ENCODE data around the gene GIGYF2.
"Not testable (repeated sequence)": the region's sequence is repeated elsewhere in the genome, so short reads cannot be mapped to it uniquely, and the experiment has no call there.

The GIGYF2 gene

DNA sequence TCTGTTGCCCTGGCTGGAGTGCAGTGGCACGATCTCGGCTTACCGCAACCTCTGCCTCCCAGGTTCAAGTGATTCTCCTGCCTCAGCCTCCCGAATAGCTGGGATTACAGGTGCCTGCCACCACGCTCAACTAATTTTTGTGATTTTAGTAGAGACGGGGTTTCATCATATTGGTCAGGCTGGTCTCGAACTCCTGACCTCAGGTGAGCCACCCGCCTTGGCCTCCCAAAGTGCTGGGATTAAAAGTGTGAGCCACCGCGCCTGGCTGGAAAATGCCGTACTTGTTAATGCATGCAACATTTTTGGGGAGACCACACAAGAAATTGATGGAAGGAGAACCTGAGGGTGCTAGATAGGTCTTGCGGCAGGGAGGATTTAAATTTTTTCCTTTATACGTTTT, 6.0 kb upstream of the GIGYF2 start:
- DNase-seq: not testable (repeated sequence)

DNA sequence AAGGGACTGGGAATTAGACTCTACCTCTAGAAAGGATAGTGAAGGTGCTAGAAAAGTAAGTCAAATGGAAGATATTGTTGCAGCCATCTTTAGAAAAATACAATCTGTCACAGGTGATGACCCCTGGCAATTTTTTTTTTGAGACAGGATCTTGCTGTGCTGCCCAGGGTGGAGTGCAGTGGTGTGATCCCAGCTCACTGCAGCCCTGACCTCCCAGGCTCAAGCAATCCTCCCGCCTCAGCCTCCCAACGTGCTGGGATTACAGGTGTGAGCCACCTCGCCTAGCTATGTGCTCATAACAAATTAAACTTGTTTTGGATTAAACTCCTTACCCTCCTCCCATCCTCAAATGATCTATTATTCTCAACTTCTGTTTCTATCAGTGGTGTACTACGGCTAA, 3.8 kb upstream of the GIGYF2 start:
- no peak for DNase-seq

DNA sequence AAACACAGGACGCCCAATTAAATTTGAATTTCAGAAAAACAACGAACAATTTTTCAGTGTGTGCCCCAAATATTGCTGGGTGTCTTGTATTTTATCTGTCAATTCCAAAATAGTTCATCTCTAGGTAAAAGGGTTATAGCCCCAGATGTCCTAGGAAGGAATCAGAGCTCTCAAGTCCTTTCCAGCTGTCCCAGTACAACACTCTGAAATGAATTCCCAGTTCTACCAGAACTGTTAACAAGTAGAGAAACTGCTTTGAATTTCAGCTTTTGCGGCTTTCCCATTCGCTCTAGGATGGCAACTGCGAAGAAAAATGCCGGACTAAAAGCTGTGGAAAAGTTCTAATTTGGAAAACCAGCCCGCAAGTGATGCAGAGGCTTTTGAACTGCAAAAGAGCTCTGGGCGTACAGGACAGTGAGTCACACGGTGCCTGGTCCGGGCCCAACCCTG, 497 bp upstream of the GIGYF2 start:
- DNase-seq: no peak

DNA sequence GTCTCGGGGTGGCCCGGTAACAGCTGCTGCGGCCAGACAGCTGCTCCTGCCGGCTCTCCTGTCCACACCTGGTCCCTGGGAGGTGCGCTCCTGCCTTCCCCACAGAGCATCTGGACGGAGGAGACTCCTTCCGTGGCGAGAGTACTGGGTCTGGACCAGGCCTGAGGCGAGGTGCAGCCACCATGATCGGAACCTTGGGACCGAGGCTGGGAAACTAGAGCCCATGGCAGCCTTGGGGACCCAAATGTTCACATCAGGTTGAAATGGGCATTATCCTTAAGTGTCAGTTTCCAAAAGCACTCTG, 628 bp downstream of the GIGYF2 start:
- DNase-seq: peak; percentile 69

DNA sequence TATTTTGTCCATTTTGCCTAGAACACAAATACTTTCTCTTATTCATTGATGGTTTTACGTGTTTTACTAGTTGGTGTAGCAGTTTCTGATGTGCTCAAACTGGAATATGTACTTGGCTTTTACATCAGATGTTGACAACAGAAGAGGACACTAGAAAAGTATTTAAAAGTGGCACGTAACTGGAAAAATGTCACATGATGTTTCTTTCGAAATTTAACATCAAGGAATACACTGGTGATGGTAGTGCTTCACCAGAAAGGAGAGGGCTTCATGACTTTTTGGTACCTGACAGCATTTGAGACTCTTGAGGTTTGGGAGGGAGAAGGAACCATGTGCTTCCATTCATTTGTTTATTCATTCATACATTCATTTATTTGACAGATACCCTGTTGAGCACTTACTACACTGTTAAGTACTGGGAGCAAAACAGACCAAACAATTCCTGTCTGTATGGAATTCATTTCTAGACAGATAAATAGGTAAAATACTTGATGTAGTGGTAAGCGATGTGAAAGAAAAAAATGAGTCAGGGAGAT, 1.5 kb downstream of the GIGYF2 start:
- no peak for DNase-seq

DNA sequence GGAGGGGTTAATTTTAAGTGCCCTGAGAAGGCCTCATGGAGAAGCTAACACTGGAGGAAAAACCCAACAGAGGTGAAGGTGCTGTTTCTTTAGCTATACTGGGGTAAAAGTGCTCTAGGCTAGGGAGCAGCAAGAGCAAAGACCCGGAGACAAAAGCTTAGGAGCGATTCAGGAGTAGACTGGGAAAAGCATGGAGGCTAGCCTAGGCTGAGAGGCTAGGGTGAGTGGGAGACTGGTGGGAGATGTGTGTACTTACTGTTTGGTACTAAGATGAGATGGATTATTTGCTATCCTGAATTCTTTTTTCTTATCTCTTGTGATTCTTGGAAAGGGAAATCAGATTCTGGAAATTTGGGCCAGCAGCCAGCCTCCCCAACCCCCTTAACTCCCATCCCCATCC, 2.0 kb downstream of the GIGYF2 start:
- no peak for DNase-seq

DNA sequence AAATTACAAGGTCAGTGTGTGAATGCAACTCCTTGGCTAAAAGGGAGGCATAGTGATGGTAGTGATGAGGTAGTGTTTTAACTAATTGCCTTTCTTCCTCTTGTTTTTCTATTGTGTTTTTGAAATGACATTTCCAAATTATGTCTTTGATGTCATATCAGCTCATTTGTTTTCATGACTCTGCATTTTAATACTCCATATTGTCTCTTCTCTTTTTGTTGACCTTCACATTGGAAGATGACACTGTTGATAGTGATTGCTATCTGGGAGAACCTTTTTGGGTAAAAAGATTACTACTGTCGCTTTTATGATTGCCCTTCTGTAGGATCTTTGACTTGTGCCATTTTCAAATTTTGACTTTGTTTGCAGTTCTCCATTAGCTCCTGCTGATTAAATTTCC, 3.0 kb downstream of the GIGYF2 start:
- DNase-seq: no peak

DNA sequence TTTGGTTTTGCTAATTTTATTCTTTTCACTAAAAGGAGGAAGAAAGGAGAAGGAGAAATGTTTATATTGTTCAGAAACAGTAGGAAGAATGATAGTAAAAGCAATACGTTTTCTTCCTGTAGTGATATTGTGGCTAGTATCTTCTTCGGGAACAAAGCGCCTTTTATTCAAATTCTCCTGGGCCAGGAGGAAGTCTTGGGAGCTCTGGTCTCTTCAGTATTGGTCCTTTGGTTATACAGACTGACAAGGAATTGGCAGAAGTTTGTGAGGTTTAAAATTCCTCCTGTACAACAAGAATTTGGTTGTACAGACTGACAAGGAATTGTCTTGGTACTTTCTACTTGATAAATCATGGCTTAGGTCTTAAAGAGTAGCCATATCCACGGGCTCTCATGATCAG, 9.9 kb downstream of the GIGYF2 start:
- no peak for DNase-seq

DNA sequence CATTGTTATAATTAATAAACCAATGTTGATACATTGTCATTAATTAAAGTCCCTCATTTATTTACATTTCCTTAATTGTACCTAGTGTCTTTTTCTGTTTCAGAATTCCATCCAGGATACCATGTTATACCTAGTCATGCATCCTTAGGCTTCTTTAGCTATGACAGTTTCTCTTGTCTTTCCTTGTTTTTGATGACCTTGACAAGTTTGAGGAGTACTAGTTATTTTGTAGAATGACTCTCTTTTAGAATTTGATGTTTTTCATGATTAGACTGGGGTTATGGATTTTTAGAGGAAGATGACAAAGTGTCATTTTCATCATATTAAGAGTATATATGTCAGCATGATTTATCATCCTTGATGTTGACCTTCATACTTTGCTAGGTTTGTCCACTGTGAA, 16.4 kb downstream of the GIGYF2 start:
- no peak for DNase-seq

DNA sequence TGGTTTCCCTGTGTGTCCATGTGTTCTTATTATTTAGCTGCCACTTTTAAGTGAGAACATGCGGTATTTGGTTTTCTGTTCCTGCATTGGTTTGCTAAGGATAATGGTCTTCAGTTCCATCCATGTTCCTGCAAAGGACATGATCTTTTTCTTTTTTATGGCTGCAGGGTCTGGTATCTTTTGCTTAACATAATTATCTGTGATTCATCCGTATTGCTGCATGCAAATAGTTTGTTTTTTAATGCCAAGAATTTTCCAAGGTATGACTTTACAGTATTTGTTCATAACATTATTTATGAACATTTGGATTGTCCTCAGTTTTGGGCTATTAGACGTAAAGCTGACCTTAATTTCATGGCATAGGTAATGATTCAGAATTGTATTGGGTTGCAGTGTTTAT, 17.8 kb downstream of the GIGYF2 start:
- no peak for DNase-seq

DNA sequence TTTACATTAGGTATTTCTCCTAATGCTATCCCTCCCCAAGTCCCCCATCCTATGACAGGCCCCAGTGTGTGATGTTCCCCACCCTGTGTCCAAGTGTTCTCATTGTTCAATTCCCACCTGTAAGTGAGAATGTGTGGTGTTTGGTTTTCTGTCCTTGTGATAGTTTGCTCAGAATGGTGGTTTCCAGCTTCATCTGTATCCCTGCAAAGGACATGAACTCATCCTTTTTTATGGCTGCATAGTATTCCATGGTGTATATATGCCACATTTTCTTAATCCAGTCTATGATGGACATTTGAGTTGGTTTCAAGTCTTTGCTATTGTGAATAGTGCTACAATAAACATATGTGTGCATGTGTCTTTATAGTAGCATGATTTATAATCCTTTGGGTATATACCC, 22.9 kb downstream of the GIGYF2 start:
- not testable (repeated sequence) for DNase-seq

DNA sequence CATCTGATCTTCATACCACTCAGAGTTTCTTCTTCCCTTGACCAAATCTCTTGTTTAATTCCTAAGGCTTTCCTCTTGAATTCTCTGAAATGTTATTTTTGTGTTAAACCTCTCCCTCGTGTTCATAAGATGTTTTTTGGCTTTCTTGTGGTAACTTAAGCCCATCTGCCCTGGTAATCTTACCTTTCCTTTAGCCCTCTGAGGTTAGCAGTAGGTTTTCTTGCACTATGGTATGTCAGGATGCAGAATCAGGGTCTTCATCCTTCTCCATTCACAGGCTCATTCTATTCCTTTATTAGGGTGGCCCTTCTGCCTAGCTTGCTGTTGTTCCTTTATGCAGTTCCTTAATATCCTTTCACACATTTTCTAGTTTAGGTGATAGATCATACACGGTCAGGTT, 24.1 kb downstream of the GIGYF2 start:
- no peak for DNase-seq

DNA sequence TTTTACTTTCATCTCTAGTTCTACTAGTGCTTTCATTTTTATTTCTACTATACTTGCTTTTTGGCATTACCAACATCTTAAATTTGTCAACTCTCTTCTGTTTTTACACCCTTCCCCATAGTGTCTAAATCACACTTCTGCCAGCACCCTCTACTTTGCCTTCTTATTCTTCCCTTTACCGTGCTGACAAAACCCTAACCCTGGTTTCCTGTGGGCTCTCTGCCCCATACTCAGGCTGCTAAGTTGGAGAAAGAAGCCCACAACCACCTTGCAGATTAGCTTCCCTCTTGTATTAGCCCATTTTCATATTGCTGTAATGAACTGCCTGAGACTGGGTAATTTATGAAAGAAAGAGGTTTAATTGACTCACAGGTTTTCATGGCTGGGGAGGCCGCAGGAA, 24.8 kb downstream of the GIGYF2 start:
- no peak for DNase-seq

DNA sequence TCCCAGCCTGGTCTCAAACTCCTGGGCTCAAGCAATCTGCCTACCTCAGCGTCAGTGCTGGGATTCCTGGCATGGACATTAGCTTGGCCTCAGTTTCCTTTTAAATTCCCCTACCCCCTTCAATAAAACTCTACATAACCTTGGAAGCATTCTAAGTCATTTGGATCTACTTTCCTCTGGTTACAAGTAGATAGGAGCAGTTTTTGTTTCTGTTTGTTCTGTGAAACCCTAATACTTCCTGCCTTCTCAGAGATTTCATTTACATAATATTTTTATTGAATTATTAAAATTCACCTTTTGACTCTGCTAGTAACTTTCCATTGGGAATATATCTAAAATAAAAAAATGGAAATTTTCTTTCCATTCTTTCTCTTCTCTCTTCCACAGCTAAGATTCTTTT, 25.9 kb downstream of the GIGYF2 start:
- no peak for DNase-seq

DNA sequence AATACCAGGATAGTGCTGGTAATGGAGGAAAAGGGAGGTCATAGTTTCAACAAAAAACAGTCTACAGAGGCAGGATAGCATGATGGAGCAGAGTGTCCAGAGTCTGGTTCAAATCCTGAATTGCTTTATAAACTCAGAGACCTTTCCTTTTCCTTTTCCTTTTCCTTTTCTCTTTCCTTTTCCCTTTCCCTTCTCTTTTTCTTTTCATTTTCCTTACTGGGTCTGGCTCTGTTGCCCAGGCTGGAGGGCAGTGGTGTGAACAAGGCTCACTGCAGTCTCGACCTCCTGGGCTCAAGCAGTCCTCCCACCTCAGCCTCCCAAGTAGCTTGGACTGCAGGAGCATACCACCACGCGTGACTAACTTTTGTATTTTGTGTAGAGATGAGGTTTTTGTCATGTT, 31.7 kb downstream of the GIGYF2 start:
- no peak for DNase-seq

DNA sequence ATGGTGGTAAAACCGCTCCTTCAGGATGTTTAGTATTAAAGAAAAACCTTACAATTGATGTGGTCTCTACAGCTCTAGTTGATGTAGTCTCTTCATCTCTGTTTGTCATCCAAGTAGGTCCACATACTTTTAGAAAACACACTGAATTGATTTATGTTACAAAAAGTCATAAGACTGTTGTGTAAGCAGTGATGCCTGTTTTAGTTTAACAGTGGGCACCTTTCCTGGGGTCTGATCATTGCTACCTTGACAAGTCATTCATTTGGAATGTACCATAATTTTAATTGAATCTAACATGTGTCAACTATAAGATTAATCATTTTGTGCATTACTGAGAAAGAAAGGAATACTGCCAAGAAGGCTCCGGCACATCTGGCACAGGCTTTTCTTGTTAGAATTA, 34.3 kb downstream of the GIGYF2 start:
- DNase-seq: no peak

DNA sequence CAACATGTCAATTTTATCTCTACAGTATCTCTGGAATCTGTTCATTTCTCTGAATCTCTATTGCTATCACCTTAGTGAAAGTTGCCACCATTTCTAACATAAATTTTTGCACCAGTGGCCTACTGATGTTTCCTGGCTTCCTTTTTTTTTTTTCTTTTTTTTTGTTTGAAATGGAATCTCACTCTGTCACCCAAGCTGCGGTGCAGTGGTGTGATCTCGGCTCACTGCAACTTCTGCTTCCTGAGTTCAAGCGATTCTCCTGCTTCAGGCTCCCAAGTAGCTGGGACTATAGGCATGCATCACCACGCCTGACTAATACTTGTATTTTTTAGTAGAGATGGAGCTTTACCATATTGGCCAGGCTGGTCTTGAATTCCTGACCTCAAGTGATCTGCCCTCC, 44.2 kb downstream of the GIGYF2 start:
- no peak for DNase-seq

DNA sequence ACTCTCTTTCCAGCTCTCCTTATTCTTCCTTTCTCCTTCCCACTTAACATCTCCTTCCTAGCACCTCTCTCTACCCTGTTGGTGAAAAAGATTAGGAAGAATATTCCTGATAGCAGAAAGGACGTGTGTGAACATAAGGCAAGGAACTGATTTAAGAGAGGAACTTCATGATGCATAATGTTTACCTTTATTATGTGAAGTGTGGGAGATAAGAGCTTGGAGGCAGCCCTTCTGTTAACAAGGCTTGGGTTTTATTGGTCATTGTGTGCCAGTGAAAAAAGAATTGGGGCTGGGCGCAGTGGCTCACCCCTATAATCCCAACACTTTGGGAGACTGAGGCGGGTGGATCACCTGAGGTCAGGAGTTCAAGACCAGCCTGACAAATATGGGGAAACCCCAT, 44.8 kb downstream of the GIGYF2 start:
- no peak for DNase-seq

DNA sequence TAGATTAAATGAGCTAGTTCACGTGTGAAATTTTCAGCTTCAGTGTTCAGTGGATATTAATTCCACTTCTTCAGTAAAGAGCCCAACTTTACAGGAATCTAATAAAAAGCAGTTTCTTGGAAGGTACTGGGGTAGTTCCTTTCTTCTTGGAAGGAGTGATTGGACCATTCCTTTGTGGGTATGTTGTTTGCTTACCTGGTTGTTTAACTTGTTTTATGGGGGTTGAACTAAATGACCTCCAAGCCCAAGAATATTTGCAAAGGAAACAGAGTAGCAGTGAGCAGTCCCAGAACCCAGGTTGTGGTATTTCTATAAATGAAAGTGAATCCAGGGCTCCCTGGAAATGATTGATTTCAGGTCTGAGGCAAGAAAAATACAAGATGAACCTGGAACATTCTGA, 47.8 kb downstream of the GIGYF2 start:
- no peak for DNase-seq

DNA sequence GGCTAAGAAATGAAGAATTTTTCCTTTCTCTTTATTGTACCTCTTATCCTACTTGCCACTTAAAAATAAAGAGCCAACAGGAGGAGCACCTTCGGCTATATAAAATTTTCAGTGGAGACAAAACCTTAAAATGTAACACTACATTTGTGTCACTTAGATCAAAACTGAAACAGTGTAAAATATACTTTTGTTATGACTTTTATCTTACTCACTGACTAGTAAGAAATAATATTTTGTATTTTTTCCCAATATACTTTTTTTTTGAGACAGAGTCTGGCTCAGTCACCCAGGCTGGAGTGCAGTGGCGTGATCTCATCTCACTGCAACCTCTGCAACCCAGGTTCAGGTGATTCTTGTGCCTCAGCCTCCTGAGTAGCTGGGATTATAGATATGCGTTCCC, 50.9 kb downstream of the GIGYF2 start:
- no peak for DNase-seq

DNA sequence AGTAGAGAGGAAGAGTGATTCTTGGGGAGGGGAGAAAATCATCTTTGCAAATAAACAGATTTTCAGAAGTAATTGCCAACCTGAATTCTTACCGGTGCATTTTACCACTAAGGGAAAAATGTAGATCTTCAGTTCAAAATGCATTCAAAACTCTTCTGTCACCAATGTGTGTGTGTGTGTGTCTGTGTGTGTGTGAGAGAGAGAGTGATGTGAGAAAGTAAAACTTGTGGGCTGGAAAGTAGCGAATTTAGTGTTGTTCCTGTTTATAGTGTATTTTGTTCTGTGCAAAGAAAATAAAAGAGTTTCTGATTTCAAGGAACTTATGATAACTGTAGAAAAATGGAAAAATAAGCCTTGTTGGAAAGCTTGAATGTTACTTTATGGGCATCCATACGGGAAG, 52.2 kb downstream of the GIGYF2 start:
- DNase-seq: no peak

DNA sequence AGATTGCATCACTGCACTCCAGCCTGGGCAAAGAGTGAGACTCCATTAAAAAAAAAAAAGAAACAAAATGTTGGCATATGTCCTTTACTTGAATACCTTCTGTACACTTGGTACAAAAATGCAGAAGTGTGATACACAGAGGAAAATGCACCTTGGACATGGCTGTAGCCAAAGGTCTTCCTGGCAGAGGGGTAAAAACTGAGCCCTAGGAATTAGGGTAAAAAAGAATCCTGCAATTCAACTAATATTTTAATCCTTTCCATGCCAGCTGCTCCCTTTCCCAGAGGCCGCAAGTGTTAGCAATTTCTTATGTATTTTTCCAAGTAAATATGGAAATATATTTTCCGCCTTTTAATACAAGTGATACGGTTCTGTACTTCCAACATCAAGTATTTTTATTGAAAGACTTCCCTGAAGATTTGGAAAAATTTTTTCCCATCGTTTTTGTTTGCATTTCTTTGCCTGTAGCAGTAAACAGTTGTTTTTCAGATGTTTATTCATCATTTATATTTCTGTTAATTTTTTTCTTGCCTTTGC, 53.1 kb downstream of the GIGYF2 start:
- no peak for DNase-seq

DNA sequence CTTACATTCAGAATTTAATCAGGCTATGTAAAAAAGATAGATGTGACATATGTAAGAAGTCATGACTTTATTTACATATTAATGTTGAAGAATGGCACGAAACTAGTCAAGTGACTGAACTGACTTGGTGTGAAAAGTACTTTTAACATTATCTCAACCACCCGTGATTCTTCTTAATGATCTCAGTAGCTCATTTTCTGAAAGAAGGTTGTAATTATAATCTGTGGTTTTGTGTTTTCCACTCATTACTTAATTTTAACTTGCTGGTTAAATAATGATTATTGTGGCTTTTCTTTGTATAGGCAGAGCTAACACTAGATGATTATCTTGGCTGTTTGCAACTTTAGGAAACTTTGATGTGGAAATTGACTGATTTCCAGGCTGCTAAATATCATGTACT, 60.8 kb downstream of the GIGYF2 start:
- no peak for DNase-seq

DNA sequence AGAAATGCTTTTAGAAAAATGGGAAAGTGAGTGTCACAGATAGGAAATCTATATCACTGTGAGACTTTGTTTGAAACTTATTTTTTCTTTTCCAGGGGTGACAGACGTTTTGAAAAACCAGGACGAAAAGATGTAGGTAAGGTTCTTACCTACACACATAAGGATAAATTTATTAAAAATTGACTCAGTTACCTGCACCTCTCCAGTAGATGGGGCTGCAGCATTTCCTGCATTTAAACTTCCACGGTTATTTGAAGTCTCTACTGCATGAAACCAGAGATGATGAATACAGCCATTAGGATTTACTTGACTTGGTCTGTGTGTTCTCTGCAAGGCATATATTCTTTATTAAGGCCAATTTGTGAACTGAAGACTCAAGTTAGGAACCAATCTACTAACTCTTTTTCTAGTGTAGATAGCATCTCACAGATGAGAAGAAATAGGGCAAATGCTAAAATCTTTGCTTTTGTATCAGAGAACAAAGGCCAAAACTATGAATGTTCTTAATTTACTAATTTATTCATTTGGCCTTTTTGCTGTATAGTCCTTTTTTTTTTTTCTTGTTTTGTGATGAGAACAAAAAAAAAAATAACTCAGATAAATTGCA, 64.3 kb downstream of the GIGYF2 start:
- DNase-seq: peak; percentile 61

DNA sequence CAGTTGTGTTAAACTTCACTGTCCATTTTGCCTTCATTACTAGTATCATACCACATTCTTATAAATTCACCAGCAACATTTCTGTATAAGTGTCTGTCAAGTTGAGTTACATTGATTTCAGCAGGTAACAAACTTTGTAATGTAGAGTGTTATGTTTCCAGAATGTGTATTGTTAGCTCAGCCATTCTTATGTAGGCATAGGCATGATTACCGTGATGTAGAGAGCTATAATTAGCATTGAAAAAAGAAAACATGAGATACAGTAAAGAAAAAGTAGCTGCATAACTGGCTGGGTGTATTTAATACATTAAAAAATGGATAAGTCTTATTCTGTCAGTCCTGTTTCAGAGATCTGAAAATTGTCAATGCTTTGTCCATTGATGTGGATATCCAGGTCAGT, 70.7 kb downstream of the GIGYF2 start:
- no peak for DNase-seq

DNA sequence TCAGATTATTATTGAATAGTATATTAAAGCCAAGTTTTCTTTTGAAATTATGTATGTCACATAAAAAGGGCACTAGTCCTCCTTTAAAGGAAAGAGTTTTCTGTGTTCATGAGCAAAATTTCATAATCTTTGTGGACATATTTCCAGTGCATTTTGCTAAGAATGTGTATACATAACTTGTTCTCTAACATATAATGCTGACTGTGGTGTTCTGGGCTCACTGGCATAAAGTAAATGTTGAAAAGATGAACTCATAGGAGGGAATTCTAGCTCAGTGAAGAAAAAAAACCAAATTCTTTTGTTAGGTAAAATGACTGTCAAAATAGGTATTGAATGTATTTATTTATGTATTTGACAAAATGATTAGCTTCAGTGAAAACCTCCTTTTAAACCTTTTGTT, 73.1 kb downstream of the GIGYF2 start:
- no peak for DNase-seq

All from DMS53 (cell line).